GM18498 (cell line): ENCODE results near the gene DTNB.
A peak's percentile ranks its signal among the peaks of the same experiment; 100 is the strongest.
"Not testable (repeated sequence)": the region's sequence is repeated elsewhere in the genome, so short reads cannot be mapped to it uniquely, and the experiment has no call there.

Experiments
- ATAC-seq: cut with Tn5 transposase; IDR thresholded peaks from one replicate; pipeline ENCODE4 v1.9.1; 2021; ENCODE audit warnings: mild to moderate bottlenecking, moderate library complexity; ENCODE audit not compliant: unreplicated experiment

DTNB gene

DNA sequence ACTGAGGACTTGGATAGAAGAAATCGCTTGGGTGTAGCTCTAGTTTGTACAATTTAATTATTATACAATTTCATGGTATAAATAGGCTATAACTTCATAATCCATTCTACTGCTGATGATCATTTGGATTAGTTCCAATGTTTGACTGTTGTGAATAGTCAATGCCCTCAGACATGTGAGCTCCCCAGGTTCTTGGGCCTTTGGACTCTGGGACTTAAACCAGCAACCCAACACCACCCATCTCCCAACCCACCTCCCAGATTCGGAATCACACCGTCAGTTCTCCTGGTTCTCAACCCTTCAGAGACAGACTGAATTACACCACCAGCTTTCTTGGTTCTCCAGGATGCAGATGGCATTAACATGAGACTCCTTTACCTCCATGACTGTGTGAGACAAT is 247.1 kb downstream of the DTNB start:
- no peak for ATAC-seq

DNA sequence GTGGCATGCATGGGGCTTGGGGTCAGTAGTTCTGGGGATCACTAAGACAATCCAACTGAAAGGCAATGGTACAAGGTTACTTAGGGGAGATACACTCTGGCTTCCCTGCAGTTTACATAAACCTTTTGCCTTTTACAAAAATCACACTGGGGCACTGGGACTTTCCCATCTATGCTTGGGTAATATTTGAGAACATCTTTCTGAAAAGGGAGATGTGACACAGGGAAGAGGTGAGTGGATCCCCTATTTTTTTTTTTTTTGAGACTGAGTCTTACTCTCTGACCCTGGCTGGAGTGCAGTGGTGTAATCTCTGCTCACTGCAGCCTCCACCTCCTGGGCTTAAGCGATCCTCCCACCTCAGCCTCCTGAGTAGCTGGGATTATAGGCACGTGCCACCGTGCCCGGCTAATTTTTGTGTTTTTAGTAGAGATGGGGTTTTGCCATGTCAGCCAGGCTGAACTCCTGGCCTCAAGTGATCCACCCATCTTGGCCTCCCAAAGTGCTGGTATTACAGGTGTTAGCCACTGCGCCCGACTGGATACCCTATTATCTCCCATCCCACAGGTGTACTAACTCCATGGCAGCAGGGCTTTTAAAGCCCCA is 248.8 kb downstream of the DTNB start:
- no peak for ATAC-seq

DNA sequence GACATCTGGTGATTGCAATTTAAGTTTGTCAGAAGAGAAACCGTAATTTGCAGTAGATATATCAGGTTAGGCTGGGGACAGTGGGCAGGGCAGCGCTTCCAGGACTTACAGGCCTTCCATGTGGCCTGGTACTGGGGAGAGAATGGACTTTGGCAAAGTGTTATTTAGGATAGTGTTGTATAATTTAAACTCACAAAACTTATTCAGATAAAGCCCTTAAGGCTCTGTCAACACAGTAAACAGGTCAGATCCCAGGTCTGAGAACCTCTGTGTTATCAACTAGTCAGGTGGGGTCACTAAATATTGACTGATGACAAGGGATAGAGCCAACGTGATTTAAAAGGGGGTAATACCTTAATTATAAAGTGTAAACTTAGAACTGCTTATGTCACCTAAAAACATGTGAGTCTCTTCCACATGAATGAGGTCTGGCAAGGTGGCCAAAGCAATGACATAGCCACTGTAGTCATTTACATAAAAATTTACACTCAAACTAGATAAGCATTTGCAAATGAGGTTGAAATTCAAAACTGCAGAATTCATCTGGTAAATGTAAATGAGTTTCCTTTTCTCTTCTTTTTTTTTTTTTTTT is 251.5 kb downstream of the DTNB start:
- peak; percentile 28 for ATAC-seq

DNA sequence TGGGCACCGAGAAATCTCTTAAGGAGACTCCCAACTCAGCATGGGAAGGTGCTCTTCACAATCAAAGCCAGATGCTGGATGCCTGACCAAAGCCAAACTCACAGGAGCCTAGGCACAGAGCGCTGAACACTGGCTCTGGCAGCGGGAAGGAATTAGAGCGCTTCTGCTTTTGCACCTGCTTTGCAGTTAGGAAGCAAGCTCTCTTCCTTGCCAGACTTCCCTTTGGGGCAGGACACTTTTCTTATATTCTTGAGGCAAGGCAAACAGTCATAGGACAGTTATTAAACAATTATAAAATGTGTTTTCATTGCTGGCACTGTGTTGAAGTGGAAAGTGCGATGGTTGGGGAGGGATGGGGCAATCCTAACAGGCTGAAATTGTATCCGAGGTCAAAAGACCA is 252.1 kb downstream of the DTNB start:
- ATAC-seq = no peak

GRCh38 chr2:25420820-25421237 is 252.5 kb downstream of the DTNB start:
- peak; percentile 53 for ATAC-seq

DNA sequence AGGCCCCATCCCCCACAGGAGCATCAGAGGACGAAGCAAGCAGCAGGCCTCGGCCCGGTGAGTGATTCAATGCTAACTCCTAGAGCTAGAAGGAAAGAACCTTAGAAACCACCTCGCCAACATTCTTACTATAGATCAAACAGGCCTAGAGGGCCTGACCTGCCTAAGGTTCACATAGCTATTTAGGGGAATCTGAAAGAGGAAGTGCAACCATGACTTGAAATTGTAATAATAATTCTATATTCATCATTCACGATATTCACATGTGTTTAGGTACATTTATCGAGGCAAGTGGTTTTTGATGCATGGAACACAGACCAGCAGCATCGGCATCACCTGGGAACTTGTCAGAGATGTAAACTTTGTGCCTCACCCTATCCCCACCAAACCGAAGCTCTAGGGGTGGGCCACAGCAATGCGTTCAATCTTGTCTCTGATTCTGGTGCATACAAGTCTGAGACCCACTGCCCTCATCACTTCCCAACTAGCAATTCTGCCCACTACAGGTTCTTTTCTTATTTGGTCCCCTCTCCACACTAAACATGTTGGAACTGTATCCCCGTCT is 253.6 kb downstream of the DTNB start:
- ATAC-seq = peak; percentile 72

DNA sequence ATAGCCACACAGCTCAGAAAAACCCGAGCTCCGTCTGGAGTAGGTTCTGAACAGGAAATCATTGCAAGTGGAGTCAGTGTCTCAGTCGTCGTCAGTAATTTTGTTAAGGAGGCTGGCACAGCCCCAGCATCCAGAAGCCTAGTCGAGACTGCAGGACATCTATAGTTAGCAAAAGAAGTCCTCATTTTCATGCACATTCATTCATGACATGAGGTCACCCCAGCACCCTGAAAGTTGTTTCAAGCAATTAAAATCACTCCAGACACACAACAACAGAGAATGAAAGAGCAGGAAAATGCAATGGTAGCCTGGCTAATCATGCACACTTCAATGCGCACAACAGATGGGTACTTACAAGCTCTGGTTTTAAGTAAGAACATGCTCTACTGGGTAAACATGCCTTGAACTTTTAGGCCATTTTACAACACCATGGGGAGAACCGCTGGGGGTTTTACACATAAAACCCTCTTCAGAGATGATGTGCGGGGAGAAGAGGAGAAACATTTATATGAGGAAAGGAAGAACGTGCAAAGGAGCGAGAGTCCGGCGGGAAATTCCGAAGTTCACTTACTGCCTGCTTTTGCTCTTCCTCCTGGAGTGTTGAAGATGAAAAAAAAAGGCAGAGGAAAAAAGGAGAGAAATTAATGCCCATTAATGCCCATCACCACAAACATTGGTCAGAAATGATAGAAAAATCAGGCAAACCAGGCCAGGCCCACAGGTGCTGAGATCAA is 254.3 kb downstream of the DTNB start:
- peak; percentile 21 for ATAC-seq

- ATAC-seq = no peak
Measured at GRCh38 chr2:25417715-25418369, 255.5 kb downstream of the DTNB start.

DNA sequence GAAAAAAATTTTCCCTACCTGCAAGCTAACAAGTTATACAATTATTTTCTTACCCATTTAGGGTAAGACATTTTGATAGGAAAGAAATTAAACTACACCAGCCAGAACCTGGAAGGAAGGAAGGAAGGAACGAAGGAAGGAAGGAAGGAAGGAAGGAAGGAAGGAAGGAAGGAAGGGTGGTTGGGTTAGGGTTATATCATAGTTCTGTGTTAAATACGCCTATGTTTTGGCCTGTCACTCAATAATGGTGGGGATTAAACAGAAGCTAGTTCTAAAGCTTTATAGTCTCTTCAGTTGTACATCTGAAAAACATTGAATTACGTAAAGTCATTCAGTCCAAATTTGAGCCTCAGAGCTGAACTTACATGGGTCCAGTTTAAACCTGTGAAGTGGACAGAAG is 256.7 kb downstream of the DTNB start:
- no peak for ATAC-seq

- ATAC-seq = no peak
Measured at GRCh38 chr2:25414781-25415180, 258.6 kb downstream of the DTNB start.

DNA sequence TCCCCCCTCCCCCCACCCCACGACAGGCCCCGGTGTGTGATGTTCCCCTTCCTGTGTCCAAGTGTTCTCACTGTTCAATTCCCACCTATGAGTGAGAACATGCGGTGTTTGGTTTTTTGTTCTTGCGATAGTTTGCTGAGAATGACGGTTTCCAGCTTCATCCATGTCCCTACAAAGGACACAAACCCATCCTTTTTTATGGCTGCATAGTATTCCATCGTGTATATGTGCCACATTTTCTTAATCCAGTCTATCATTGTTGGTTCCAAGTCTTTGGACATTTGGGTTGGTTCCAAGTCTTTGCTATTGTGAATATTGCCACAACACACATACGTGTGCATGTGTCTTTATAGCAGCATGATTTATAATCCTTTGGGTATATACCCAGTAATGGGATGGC is 260.0 kb downstream of the DTNB start:
- ATAC-seq = not testable (repeated sequence)

- ATAC-seq = no peak
Measured at GRCh38 chr2:25411753-25412152, 261.6 kb downstream of the DTNB start.

- no peak for ATAC-seq
Measured at GRCh38 chr2:25411281-25411680, 262.1 kb downstream of the DTNB start.

DNA sequence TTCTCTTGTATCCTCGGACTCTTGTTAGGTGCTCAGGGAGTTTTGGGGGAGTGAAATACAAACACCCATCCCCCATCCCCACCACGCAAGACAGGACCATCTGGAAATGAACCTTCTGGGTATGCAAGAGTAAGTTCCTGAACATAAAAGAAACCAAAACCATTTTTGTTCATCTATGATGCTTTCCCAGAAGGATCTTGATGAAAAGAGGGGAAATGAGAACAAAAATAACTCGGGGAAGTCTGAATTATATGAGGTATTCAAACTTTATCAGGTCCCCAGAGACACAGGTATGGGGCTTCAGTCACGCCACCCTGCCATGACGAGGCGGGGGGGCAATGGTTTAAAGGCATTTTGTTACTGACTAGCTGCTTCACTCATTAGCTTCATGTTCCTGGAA is 263.0 kb downstream of the DTNB start:
- ATAC-seq = no peak

DNA sequence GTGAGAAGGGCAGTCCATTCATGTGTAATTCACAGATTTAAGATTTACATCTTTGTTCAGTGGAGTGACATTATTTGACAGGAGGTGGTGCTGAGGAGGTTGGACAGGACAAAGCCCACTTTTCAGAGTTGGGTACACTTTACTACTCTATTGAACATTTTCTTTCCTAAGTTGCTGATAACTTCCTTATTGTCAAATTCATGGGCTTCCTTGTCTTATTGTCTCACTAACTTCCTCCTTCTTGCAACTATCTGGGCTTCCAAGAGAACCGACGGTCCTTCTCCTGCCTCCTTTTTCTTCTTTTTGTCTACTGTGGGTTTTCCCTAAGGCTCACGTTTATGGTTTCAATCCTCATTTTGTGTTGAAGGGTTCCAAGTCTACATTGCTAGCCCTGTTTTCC is 263.9 kb downstream of the DTNB start:
- ATAC-seq = no peak

DNA sequence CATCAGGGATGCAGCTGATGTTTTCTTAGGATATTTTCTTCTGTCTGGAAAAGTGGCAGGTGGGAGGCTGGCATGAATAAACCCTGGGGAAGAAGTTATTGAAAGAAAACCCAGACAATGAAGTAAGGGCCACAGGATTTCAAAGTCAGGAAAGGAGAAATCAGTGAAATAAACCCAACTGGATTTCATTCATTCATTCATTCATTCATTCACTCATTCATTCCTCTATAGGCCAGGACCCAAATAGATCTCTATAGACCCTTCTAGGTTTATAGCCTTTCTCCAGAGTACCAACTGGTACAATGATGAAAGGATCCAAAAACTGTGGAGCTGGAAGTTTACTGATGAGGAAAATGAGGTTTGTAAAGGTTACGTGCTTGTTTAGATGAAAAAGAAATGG is 264.3 kb downstream of the DTNB start:
- ATAC-seq = no peak

- ATAC-seq = no peak
Measured at GRCh38 chr2:25405611-25406295, 267.6 kb downstream of the DTNB start.

DNA sequence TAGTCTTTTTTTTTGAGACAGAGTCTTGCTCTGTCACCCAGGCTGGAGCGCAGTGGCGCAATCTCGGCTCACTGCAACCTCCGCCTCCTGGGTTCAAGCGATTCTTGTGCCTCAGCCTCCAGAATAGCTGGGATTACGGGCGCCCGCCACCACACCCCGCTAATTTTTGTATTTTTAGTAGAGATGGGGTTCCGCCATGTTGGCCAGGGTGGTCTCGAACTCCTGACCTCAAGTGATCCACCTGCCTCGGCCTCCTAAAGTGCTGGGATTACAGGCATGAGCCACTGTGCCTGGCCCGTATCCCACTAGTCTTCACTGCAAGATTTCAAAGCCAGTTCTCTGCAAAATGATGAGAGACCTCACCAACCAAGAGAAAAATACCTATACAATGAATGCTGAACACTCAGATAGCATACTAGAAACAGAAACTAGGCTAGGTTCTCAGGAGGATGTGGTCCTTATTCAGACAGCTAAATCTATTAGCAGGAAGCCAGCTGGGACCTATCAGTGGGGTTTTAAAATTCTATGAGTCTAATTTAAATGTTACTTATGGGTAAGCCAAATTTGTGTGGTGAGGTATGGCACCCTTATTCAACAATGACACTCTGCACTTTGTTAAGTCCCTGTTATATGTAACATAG is 270.1 kb downstream of the DTNB start:
- peak; percentile 64 for ATAC-seq

- peak; percentile 52 for ATAC-seq
Measured at GRCh38 chr2:25402477-25402876, 270.9 kb downstream of the DTNB start.

DNA sequence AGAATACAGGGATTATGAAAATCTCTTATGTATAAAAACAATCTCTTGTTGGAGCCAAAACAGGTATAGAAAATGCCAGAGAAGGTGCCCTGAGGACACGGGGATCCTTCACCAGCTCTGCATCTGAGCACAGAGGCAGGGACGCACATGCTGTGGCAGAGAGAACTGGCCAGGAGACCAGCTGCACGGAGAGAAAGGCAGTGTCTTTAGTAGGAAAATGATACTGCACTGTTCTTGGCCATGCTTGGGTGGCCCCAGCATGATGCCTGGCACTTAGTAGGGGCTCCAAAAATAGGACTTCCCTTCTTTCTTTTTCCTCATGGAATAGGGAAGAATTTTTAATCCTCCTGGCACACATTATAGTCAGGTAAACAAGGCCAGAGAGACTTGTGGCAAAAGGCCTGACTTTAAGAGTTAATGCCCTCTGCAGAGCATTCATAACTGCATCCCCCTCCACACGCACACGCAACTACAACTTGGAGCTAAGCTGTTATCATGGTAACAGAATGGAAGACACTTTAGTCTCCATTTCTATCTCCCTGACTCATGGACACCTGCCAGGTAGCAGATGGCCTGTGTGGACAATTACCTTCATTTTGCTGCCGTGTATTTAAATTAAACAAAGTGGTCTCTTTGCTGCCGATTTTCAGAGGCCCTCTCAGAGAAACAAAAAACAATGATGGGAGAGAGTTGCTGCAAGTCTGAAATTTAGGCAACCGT is 271.9 kb downstream of the DTNB start:
- ATAC-seq = no peak
